Measurements from ENCODE around the gene GTSF1L. TPM values are rescaled to one million over a fixed set of nuclear protein-coding genes. Genes with fewer than 3 reads are reported as not detected.

Gene GTSF1L
- total and polyA plus RNA-seq, 9 of the 15 experiments (the other 6 are each of a cell fraction or from before 2014, with no cell fraction given), result not detected

- DNase-seq (ENCODE audit: extremely low read depth in 1 of 4, low spot score in 3 of 4), result peak in 1 of 4 experiments; percentile 21
- H2AFZ ChIP-seq (ENCODE audit: low read depth, low read length), result no peak overlapping the region
- in situ Hi-C loops (cut with MboI) (no loop called here), intact Hi-C loops (cut with micrococcal nuclease) (loop anchor here (10.0 kb wide), 1 partner anchor 100 kb away; no protein-coding TSS in a partner anchor)
- ATAC-seq, result no peak
- H3K4me3 ChIP-seq, result no peak overlapping the region
- peaks cover 5 to 6% of the 10 kb centered on the region in 2 experiments; a peak in 3 of 5 replicates for H3K4me1 ChIP-seq (replicated peaks in 1 of 2; ENCODE audit: control insufficient read depth in 2 of 2, insufficient read depth in 2 of 2, low read length in 2 of 2)
- under 1% methylated on average over 12 of the region's 12 CpGs for WGBS (ENCODE audit: insufficient coverage, low coverage, missing lambda C conversion rate)
- no peaks in the 10 kb centered on the region for H3K79me2 ChIP-seq (ENCODE audit: control insufficient read depth, insufficient read depth, low read length)
- H3K27ac ChIP-seq (ENCODE audit: extremely low read depth, low read depth, low read length), result no peak overlapping the region
- ChIA-PET POLR2A (no interaction called here), CTCF (ENCODE audit: low intra/inter-chr PET ratio) (no interaction called here)
- no peaks in the 10 kb centered on the region; the same call in 1 of the 2 replicates for H4K20me1 ChIP-seq (replicated peaks; ENCODE audit: control insufficient read depth, insufficient read depth, low read length)
- no peak overlapping the region for H3K9ac ChIP-seq (ENCODE audit: insufficient read depth in 1 of 2, low read depth in 2 of 2, low read length in 2 of 2)
- no peak overlapping the region for H3K4me2 ChIP-seq (ENCODE audit: insufficient read depth, low read length)
- TF ChIP-seq NFIC (IDR thresholded peaks at IDR 0.05) (peak; percentile 75), NONO (IDR thresholded peaks at IDR 0.05; ENCODE audit: low read depth in 2 of 2, low read length in 1 of 2) (no peak), ZNF316 (IDR thresholded peaks at IDR 0.05) (no peak)
- BruUV-seq (replicated peaks), result no TSS peak
- H3K9me3 ChIP-seq (replicated peaks; ENCODE audit: control insufficient read depth, insufficient read depth, low read depth, low read length), result no peaks in the 10 kb centered on the region
- peaks cover 18 to 34% of the 10 kb centered on the region in 2 experiments for H3K27me3 ChIP-seq (ENCODE audit: control insufficient read depth in 2 of 2, insufficient read depth in 2 of 2, low read length in 2 of 2)
- no peaks in the 10 kb centered on the region for H3K36me3 ChIP-seq (ENCODE audit: control insufficient read depth, insufficient read depth, low read length)
- no peaks in the 10 kb centered on the region for H3K9me1 ChIP-seq (ENCODE audit: control insufficient read depth, insufficient read depth, low read length)
- FAIRE-seq, result no peak
Observed at GRCh38 chr20:43744966-43745730, 18.3 kb upstream of the GTSF1L start.

- Histone ChIP-seq H3K9me3 (replicated peaks; ENCODE audit: control insufficient read depth, insufficient read depth, low read depth, low read length) (no peaks in the 10 kb centered on the region), H3K36me3 (ENCODE audit: control insufficient read depth, insufficient read depth, low read length) (no peaks in the 10 kb centered on the region), H3K9ac (ENCODE audit: insufficient read depth in 1 of 2, low read depth in 2 of 2, low read length in 2 of 2) (0 out of 4 replicates have a peak overlapping the region, but pooled peaks of 1 of the 2 experiments have one; percentile 7), H3K9me1 (ENCODE audit: control insufficient read depth, insufficient read depth, low read length) (no peaks in the 10 kb centered on the region), H3K4me1 (replicated peaks in 1 of 2; ENCODE audit: control insufficient read depth in 2 of 2, insufficient read depth in 2 of 2, low read length in 2 of 2) (peaks cover 0 to 6% of the 10 kb centered on the region in 2 experiments; a peak in 2 of 5 replicates), H3K79me2 (ENCODE audit: control insufficient read depth, insufficient read depth, low read length) (no peaks in the 10 kb centered on the region), H3K4me2 (ENCODE audit: insufficient read depth, low read length) (no peak overlapping the region), H3K27me3 (ENCODE audit: control insufficient read depth in 2 of 2, insufficient read depth in 2 of 2, low read length in 2 of 2) (peaks cover 18 to 34% of the 10 kb centered on the region in 2 experiments), H4K20me1 (replicated peaks; ENCODE audit: control insufficient read depth, insufficient read depth, low read length) (no peaks in the 10 kb centered on the region; the same call in 1 of the 2 replicates), H2AFZ (ENCODE audit: low read depth, low read length) (no peak overlapping the region), H3K4me3 (no peak overlapping the region), H3K27ac (ENCODE audit: extremely low read depth, low read depth, low read length) (no peak overlapping the region)
- FAIRE-seq (no peak), DNase-seq (ENCODE audit: extremely low read depth in 1 of 4, low spot score in 3 of 4) (no peak), ATAC-seq (no peak; the same call in 2 of the 3 replicates)
- ChIA-PET POLR2A (no interaction called here), CTCF (ENCODE audit: low intra/inter-chr PET ratio) (no interaction called here)
- BruUV-seq (replicated peaks), result no TSS peak
- TF ChIP-seq TCF3 (CRISPR knock-in tag; IDR thresholded peaks at IDR 0.05) (no peak), HCFC1 (IDR thresholded peaks at IDR 0.05; ENCODE audit: low read depth, low read length) (no peak), RBM25 (IDR thresholded peaks at IDR 0.05; ENCODE audit: low read depth, low read length, severe bottlenecking) (no peak), ZNF217 (CRISPR knock-in tag; IDR thresholded peaks at IDR 0.05) (no peak), CAMTA2 (CRISPR knock-in tag; conservative IDR thresholded peaks at IDR 0.05) (no peak), IRF9 (tag; IDR thresholded peaks at IDR 0.05) (no peak), KLF1 (tag; IDR thresholded peaks at IDR 0.05) (no peak)
- intact Hi-C loops (cut with micrococcal nuclease), result loop anchor here (10.0 kb wide), 1 partner anchor 101 kb away; no protein-coding TSS in a partner anchor
- in situ Hi-C loops (cut with MboI), result no loop called here
- 2% methylated on average over 8 of the region's 9 CpGs for WGBS (ENCODE audit: insufficient coverage, low coverage, missing lambda C conversion rate)
Observed at GRCh38 chr20:43744151-43744611, 17.4 kb upstream of the GTSF1L start.
